ENCODE measurements around the gene ZNF124. TPM values are rescaled to one million over a fixed set of nuclear protein-coding genes. Genes with fewer than 3 reads are reported as not detected.

The ZNF124 gene
- polyA plus RNA-seq, 3 donors from 2014 or later, result 2.3 to 5.7 (median 2.7) TPM

GRCh38 chr1:247118946-247119446 lies 52.8 kb downstream of the ZNF124 start:
- Mint-ChIP-seq H3K27ac (no peak overlapping the region), H3K27me3 (ENCODE audit: low read depth in 3 of 3) (peaks cover 5 to 7% (median 7%) of the 10 kb centered on the region in 3 donors), H3K4me3 (no peak overlapping the region), H3K36me3 (no peaks in the 10 kb centered on the region), H3K9me3 (peaks cover 0 to 4% (median 0%) of the 10 kb centered on the region in 6 donors), H3K4me1 (peaks cover 0 to 2% of the 10 kb centered on the region in 2 donors)
- DNase-seq, result peak in 1 of 3 donors; percentile 23

DNA sequence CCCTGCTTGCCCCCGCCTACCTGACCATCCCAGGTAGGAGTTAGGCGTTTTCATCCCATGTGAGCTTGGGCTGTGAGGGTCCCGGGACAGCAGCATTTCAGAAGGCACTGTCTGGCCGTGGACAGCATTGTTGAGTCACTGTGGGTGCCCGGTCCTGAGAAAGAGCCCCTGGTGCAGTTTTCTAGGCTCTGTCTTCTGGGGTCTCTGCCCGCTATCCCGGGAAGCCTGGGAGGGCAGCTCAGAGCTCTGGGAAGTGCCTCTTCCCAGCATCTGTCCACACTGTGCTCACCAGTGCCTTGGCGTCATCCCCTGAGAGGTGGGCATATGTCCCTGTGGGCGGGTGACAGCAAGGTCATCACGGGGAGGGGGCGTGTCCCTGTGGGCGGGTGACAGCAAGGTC lies 56.3 kb downstream of the ZNF124 start:
- DNase-seq, result no peak
- Mint-ChIP-seq H3K4me1 (peaks cover 6 to 10% of the 10 kb centered on the region in 2 donors), H3K27ac (no peak overlapping the region), H3K27me3 (ENCODE audit: low read depth in 3 of 3) (peaks cover 10 to 12% (median 12%) of the 10 kb centered on the region in 3 donors), H3K9me3 (no peaks in the 10 kb centered on the region), H3K4me3 (no peak overlapping the region), H3K36me3 (no peaks in the 10 kb centered on the region)

GRCh38 chr1:247115141-247115510 lies 56.7 kb downstream of the ZNF124 start:
- no peak overlapping the region for H3K4me3 Mint-ChIP-seq
- peaks cover 10 to 12% (median 12%) of the 10 kb centered on the region in 3 donors for H3K27me3 Mint-ChIP-seq (ENCODE audit: low read depth in 3 of 3)
- H3K36me3 Mint-ChIP-seq, result no peaks in the 10 kb centered on the region
- no peak for DNase-seq
- H3K27ac Mint-ChIP-seq, result no peak overlapping the region
- H3K4me1 Mint-ChIP-seq, result peaks cover 7 to 11% of the 10 kb centered on the region in 2 donors
- H3K9me3 Mint-ChIP-seq, result no peaks in the 10 kb centered on the region

- Mint-ChIP-seq H3K4me3 (no peak overlapping the region), H3K27me3 (ENCODE audit: low read depth in 3 of 3) (peaks cover 12 to 17% (median 15%) of the 10 kb centered on the region in 3 donors), H3K9me3 (no peaks in the 10 kb centered on the region), H3K36me3 (peaks cover 0 to 4% (median 0%) of the 10 kb centered on the region in 3 donors), H3K4me1 (peaks cover 12% of the 10 kb centered on the region in 2 donors), H3K27ac (no peak overlapping the region)
- DNase-seq, result no peak
Observed at GRCh38 chr1:247114351-247115140, 57.3 kb downstream of the ZNF124 start.

DNA sequence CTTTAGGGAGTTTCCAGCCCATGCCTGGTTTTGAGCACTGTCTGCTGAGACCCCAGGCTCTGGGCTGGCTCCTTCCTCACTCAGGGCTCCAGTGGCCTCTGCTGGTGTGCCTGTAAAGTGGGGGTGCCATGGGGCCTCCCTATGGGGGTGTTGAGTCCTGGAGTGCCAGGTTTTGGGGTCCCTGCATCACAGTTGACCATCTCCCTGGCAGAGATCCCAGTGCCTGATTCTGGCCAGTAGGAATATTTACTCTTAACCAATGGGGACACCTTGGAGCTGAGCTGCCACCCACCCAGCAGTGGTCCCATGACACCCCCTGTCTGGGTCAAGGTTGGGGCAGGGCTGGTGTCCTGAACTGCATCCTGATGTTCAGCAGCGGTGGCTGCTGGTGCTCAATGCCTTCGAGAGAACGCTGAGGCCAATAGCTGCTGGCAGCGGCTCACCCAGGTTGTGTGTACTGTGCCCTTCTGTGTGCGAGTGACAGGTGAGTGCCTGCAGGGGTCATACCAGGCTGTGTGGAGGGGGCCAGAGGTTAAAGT lies 58.0 kb downstream of the ZNF124 start:
- DNase-seq, result no peak
- Mint-ChIP-seq H3K4me3 (peak overlapping the region in 1 of 5 donors; percentile 18), H3K9me3 (no peaks in the 10 kb centered on the region), H3K36me3 (peaks cover 0 to 4% (median 0%) of the 10 kb centered on the region in 3 donors), H3K27ac (no peak overlapping the region), H3K4me1 (peaks cover 12 to 13% of the 10 kb centered on the region in 2 donors), H3K27me3 (ENCODE audit: low read depth in 3 of 3) (peaks cover 12 to 19% (median 15%) of the 10 kb centered on the region in 3 donors)

DNA sequence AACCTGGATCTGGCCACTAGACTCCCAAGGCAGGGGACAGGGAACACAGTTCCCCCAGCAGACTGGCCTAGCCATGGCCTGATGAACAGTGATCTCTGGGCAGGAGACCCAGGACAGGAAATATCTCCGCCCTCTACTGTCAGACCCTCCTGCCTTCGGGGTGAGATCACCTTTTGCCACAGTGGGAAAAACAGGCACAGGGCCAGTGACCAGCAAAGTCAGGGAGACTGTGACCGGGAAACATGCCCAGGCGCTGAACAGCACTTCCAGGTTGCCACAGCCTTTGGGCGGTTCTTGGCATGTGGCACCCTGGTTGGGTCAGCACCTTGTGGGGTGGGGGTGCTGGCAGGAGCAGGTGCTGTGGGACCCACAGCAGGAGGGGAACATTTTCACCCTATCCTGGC lies 58.7 kb downstream of the ZNF124 start:
- H3K4me3 Mint-ChIP-seq, result peak overlapping the region; percentile 17 to 53 (median 33)
- peaks cover 12 to 19% (median 15%) of the 10 kb centered on the region in 3 donors for H3K27me3 Mint-ChIP-seq (ENCODE audit: low read depth in 3 of 3)
- H3K27ac Mint-ChIP-seq, result no peak overlapping the region
- no peaks in the 10 kb centered on the region for H3K9me3 Mint-ChIP-seq
- peaks cover 0 to 4% (median 0%) of the 10 kb centered on the region in 3 donors for H3K36me3 Mint-ChIP-seq
- DNase-seq, result no peak
- peaks cover 12 to 13% of the 10 kb centered on the region in 2 donors for H3K4me1 Mint-ChIP-seq

GRCh38 chr1:247112479-247112781 lies 59.4 kb downstream of the ZNF124 start:
- H3K4me3 Mint-ChIP-seq, result peak overlapping the region; percentile 50 to 70 (median 63)
- peaks cover 13 to 22% (median 15%) of the 10 kb centered on the region in 3 donors for H3K27me3 Mint-ChIP-seq (ENCODE audit: low read depth in 3 of 3)
- peaks cover 12 to 13% of the 10 kb centered on the region in 2 donors for H3K4me1 Mint-ChIP-seq
- H3K27ac Mint-ChIP-seq, result no peak overlapping the region
- no peak for DNase-seq
- H3K9me3 Mint-ChIP-seq, result no peaks in the 10 kb centered on the region
- peaks cover 0 to 4% (median 0%) of the 10 kb centered on the region in 3 donors for H3K36me3 Mint-ChIP-seq

- peaks cover 0 to 4% (median 0%) of the 10 kb centered on the region in 3 donors for H3K36me3 Mint-ChIP-seq
- DNase-seq, result peak; percentile 9 to 16 (median 13)
- peaks cover 12 to 13% of the 10 kb centered on the region in 2 donors for H3K4me1 Mint-ChIP-seq
- H3K27ac Mint-ChIP-seq, result no peak overlapping the region
- H3K4me3 Mint-ChIP-seq, result peak overlapping the region in 4 of 5 donors; percentile 29 to 69 (median 46)
- H3K27me3 Mint-ChIP-seq (ENCODE audit: low read depth in 3 of 3), result peaks cover 15 to 24% (median 17%) of the 10 kb centered on the region in 3 donors
- no peaks in the 10 kb centered on the region for H3K9me3 Mint-ChIP-seq
Observed at GRCh38 chr1:247111700-247112478, 59.9 kb downstream of the ZNF124 start.

- Mint-ChIP-seq H3K9me3 (peaks cover 0 to 1% (median 0%) of the 10 kb centered on the region in 6 donors), H3K4me1 (peaks cover 12 to 13% of the 10 kb centered on the region in 2 donors), H3K27ac (no peak overlapping the region), H3K36me3 (peaks cover 0 to 4% (median under 1%) of the 10 kb centered on the region in 3 donors), H3K4me3 (peak overlapping the region in 4 of 5 donors; percentile 65 to 77 (median 70)), H3K27me3 (ENCODE audit: low read depth in 3 of 3) (peaks cover 15 to 26% (median 17%) of the 10 kb centered on the region in 3 donors)
- peak in 1 of 3 donors; percentile 14 for DNase-seq
Observed at GRCh38 chr1:247111259-247111699, 60.5 kb downstream of the ZNF124 start.

DNA sequence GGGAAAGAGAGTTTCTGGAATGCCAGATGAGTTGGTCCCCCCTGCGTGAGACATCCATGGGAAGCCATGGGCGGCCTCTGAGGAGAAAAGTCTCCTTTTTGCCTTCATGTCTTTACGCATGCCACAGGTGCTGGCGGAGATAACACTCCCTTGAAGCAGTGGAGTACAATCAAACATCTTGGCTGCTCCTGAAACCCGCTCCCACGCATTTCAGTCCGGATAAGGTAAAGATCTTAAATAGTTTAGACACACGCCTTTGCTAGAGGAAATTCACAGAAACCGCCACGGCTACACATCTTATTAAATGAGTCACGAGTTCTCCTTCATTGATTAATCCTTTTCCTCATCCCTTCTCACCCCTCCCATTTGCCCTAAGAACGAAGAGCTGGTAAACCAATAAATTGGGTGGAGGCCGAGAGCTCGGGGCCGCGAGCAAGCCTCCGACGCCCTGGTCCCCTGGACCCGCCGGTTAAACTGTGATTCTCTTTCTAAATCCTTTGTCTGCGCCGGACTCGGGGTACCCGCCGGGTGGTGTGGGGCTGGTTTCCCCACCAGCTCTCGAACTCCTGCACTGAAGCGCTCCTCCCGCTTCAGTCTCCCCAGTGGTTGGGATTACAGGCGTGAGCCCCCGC lies 61.1 kb downstream of the ZNF124 start:
- Mint-ChIP-seq H3K4me3 (peak overlapping the region; percentile 59 to 77 (median 70)), H3K36me3 (peaks cover 0 to 4% (median 3%) of the 10 kb centered on the region in 3 donors), H3K27me3 (ENCODE audit: low read depth in 3 of 3) (peaks cover 15 to 29% (median 17%) of the 10 kb centered on the region in 3 donors), H3K27ac (no peak overlapping the region), H3K4me1 (peaks cover 12 to 13% of the 10 kb centered on the region in 2 donors), H3K9me3 (peaks cover 0 to 3% (median 0%) of the 10 kb centered on the region in 6 donors)
- DNase-seq, result peak in 1 of 3 donors; percentile 10

- no peak overlapping the region for H3K4me3 Mint-ChIP-seq
- DNase-seq, result no peak
- peaks cover 3 to 9% (median 7%) of the 10 kb centered on the region in 3 donors for H3K36me3 Mint-ChIP-seq
- peaks cover 0 to 8% (median 3%) of the 10 kb centered on the region in 6 donors for H3K9me3 Mint-ChIP-seq
- H3K27me3 Mint-ChIP-seq (ENCODE audit: low read depth in 3 of 3), result peaks cover 10 to 38% (median 14%) of the 10 kb centered on the region in 3 donors
- H3K27ac Mint-ChIP-seq, result peak overlapping the region in 1 of 6 donors; percentile 71
- peaks cover 26 to 34% of the 10 kb centered on the region in 2 donors for H3K4me1 Mint-ChIP-seq
Observed at GRCh38 chr1:247107694-247108093, 64.1 kb downstream of the ZNF124 start.

- Mint-ChIP-seq H3K27me3 (ENCODE audit: low read depth in 3 of 3) (peaks cover 10 to 35% (median 14%) of the 10 kb centered on the region in 3 donors), H3K36me3 (peaks cover 19 to 24% (median 23%) of the 10 kb centered on the region in 3 donors), H3K4me3 (peak overlapping the region in 3 of 5 donors; percentile 19 to 35 (median 21)), H3K27ac (no peak overlapping the region), H3K4me1 (peaks cover 27 to 42% of the 10 kb centered on the region in 2 donors), H3K9me3 (peaks cover 7 to 22% (median 19%) of the 10 kb centered on the region in 6 donors)
- no peak for DNase-seq
Observed at GRCh38 chr1:247105966-247106365, 65.9 kb downstream of the ZNF124 start.
